Measurements from ENCODE around the gene PRKCE. TPM values are rescaled to one million over a fixed set of nuclear protein-coding genes. Genes with fewer than 3 reads are reported as not detected.

PRKCE gene
- total RNA-seq, 1 donor from 2014 or later: 28.4 TPM

DNA sequence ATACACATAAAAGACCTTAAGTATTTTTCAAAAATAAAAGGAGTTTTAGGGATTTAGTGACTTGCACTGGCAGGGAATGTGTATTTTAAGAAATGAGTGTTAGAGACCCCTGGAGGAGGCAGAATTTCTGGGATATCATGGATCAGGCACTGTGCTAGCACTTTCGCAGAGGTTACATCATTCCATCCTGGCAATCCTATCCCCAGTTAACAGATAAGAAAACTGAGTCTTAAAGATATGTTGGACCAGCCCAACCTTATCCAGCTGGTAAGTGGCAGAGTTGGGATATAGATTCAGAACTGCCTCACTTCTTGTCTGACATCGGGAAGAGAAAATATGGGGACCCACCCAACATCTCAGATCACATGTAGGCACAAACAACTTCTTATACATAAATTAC is 485.5 kb downstream of the PRKCE start:
- no peak for DNase-seq (ENCODE audit: low read depth in 2 of 2)

DNA sequence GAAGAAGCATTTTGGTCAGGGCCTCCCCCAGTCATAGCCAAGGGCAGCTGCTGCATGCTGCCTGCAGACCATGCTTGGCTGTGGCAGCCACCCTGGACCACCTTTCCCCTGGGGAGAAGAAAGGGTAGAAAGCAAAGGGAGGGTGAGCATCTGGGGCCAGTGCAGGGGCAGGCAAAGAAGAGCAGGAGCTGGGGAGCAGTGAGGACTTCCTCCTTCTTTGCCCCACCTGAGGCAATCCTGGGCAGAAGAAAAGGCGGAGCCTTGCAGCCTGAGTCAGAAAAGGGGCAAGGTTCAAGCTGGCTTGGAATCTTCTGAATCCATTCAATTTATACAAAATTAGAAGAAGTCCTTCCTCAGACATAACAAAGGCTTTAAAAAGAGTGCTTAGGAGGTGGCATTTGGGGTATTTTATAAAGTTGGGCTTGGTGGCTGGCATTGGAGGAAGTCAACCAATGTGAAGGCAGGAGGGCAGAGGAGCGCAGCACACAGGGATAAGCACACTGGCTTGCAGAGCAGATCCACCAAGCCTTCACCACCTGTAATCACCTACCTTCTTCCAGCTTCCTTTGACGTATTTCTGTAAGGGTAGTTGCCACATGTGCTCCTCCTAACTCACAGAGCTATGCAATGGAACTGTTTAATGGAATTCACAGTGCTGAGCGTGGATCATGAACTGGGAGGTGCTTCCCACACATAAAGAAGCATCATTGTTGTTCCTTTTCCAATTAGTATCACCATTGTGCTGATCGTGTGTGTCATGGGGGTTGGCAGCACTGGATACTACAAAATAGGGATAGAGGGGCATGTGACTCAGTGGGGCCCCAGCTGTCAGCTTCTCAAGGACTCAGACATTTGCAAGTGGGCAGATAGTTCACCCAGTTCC is 491.3 kb downstream of the PRKCE start:
- no peak for DNase-seq (ENCODE audit: low read depth in 2 of 2)

DNA sequence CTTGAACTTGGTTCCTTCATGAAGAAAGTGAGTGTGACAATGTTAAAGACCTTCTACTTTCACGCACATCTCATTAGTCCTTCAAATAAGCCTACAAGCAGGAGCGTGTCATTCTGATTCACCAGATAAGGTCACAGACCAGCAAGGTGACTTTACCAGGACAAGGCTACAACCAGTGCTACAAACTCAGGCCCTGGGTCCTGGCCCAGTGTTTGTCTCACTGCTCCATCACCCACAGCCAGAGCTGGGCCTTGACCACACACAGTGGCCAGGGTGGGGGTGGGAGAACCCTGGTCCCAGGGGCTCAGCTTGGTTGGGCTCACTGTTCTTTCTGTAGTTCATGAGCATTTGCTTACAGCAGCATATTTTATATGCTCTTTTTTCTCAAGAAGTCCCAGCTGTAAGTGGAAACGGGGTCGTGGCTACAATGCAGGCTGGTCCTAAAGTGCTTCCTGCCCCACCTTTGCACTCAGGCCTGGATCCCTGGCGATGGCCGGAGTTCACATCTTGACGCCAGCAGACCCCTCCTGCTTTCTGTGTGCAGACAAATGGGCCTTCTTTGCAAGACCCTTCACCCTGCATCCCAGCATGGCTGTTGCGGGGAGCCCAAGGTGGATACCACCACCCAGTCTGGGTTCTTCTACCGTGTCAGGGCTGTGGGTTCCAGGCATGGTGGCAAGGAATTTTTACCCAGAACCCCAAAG is 492.1 kb downstream of the PRKCE start:
- DNase-seq (ENCODE audit: low read depth in 2 of 2): no peak

- DNase-seq (ENCODE audit: low read depth in 2 of 2): no peak
Measured at GRCh38 chr2:46144133-46144800, 492.8 kb downstream of the PRKCE start.

GRCh38 chr2:46145017-46145416 is 493.5 kb downstream of the PRKCE start:
- no peak for DNase-seq (ENCODE audit: low read depth in 2 of 2)

GRCh38 chr2:46145840-46146239 is 494.4 kb downstream of the PRKCE start:
- no peak for DNase-seq (ENCODE audit: low read depth in 2 of 2)

DNA sequence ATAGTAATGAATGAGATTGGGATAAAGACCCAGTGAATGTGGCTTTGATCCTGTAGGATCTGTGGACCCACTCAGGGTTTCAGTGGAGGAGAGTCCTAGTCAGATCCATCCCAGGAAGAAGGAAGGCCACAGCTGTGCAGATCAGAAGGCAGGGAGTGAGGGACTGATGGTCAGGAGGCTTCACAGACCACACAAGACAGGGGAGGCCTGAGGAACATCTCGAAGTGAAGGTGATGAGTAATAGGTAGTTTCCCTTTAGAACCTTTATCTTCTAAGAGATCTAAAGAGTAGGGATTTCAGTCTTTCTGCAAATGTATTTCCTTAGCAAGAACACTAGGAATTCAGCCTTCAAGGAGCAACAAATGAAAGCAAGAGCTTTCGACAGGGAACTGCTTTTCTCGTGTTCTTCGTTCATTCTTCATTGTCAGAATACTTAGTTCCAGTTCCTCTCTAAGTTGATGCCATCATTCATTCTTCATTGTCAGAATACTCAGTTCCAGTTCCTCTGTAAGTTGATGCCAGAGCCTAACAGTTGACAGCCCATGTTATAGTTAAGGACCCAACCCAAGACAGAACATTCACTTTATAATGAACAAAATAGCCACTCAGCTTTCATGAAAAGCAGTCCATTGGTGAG is 495.5 kb downstream of the PRKCE start:
- DNase-seq (ENCODE audit: low read depth in 2 of 2): no peak

GRCh38 chr2:46147626-46148368 is 496.3 kb downstream of the PRKCE start:
- DNase-seq (ENCODE audit: low read depth in 2 of 2): no peak

- no peak for DNase-seq (ENCODE audit: low read depth in 2 of 2)
Measured at GRCh38 chr2:46148369-46148736, 496.9 kb downstream of the PRKCE start.

DNA sequence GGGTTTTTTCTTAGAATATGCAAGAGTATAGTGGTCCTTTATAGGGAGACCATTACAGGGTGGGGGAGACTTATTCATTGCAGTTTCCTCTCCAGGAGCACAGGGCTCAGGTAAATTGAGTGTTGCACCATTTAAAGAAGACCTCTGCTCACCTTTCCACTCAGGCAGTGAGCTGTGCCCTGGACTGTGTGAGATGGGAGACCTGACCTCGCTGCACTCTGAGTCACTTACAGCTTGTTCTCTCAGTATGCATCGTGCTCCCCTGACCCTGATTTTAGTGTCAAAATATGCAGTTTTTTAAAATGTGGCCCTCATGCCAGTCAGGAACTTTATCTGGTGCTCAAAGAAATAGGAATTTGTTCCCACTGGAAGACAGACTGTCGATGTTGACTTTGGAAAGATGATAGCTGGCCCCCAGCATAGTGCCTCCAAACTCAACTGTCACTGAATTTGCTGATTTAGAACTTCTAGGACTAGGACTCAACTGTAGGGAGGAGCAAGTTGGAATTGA is 499.0 kb downstream of the PRKCE start:
- no peak for DNase-seq (ENCODE audit: low read depth in 2 of 2)

GRCh38 chr2:46151577-46151976 is 500.1 kb downstream of the PRKCE start:
- no peak for DNase-seq (ENCODE audit: low read depth in 2 of 2)

GRCh38 chr2:46153996-46154753 is 502.7 kb downstream of the PRKCE start:
- no peak for DNase-seq (ENCODE audit: low read depth in 2 of 2)

GRCh38 chr2:46157072-46157965 is 505.8 kb downstream of the PRKCE start:
- DNase-seq (ENCODE audit: low read depth in 2 of 2): no peak

DNA sequence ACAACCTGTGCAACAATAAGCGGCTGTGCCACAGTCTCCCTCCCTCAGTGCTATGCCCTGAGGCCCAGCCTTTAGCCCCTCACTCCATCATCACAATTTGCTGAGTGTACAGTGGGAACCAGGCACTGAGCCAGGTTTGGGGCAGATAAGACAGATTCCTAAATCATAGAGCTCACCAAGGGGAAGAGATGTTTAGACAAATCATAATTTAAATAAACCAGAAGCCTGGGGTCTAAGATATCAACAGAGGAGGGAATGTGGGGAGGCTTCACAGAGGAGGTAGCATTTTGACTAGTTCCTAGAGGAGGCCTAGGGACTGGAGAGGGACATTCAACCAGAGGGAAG is 506.5 kb downstream of the PRKCE start:
- no peak for DNase-seq (ENCODE audit: low read depth in 2 of 2)

GRCh38 chr2:46158661-46159060 is 507.2 kb downstream of the PRKCE start:
- no peak for DNase-seq (ENCODE audit: low read depth in 2 of 2)

- DNase-seq (ENCODE audit: low read depth in 2 of 2): no peak
Measured at GRCh38 chr2:46160326-46160725, 508.9 kb downstream of the PRKCE start.

DNA sequence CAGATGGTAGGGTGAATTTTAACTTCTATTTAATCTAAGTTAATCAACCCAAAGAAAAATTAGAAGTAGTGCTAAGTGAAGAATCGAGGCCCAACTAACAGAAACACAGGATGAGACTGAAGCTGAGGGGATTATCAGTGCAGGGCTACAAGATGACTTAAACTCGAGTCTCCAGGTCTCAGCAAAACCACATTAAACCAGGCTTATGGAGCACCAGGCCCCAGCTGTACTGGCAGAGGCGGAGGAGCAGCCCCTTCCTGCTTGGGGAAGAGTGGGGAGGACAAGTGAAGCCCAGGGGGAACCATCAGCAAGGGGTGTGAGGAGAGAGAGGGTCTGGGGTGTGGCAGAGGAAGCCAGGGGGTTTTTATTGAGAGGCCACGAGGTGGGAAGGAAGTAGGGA is 509.8 kb downstream of the PRKCE start:
- no peak for DNase-seq (ENCODE audit: low read depth in 2 of 2)

- DNase-seq (ENCODE audit: low read depth in 2 of 2): no peak
Measured at GRCh38 chr2:46161911-46162310, 510.4 kb downstream of the PRKCE start.

DNA sequence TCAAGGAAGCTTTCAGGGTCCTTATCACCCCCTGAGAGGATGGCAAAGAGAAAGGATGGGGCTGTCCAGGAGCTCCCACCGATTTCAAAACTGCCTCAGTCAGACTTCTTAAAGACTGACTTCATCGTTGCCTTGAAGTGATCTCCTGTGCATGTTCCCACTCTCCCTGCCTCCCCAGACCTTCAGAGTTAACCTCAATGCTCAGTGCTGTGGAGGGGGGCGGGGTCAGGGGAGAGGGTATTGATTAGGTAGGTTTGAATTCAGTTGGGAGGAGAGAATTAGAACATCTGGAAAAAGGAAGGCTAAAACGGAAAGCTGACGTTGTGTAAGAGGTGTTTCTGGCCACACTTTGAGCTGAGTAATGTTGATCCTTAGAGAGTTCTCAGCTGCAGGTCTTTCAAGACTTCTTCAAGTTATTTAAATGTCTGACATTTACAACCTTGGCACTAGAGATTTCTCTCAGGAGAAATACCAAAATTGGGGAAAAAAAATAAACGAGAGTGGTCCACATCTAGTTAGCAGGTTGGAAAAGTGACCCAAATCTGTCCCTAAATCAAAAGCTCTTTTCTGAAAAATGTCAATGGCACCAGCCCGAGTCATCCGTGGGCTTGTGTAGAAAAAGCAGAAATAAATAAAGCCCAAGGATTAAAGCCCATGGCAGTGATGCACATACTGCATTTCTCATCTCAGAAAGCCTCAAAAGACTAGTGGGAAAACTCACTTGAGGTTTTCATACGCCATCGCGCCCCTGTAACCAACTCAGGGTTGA is 511.0 kb downstream of the PRKCE start:
- DNase-seq (ENCODE audit: low read depth in 2 of 2): no peak

All from dermis microvascular lymphatic vessel endothelial cell (primary cell).